Osteocyte (in vitro differentiated cells): ENCODE measurements around the gene RNF167. TPM values are rescaled to one million over a fixed set of nuclear protein-coding genes. Genes with fewer than 3 reads are reported as not detected.

Experiments used
- DNase-seq: peaks from one replicate; pipeline ENCODE4 v3.0.0; 2021; ENCODE audit warnings: mixed read lengths; ENCODE audit not compliant: unreplicated experiment; ENCODE audit errors: extremely low spot score
- H3K27ac Mint-ChIP-seq: one replicate; pipeline ENCODE4 v1.8.0; 2021; ENCODE audit warnings: mild to moderate bottlenecking, mixed read lengths; ENCODE audit not compliant: unreplicated experiment
- H3K27me3 Mint-ChIP-seq: one replicate; pipeline ENCODE4 v1.8.0; 2021; ENCODE audit warnings: mixed read lengths; ENCODE audit not compliant: unreplicated experiment
- H3K36me3 Mint-ChIP-seq: one replicate; pipeline ENCODE4 v1.8.0; 2021; ENCODE audit warnings: mixed read lengths; ENCODE audit not compliant: unreplicated experiment
- H3K4me1 Mint-ChIP-seq: one replicate; pipeline ENCODE4 v1.8.0; 2021; ENCODE audit warnings: mixed read lengths; ENCODE audit not compliant: unreplicated experiment
- H3K4me3 Mint-ChIP-seq: one replicate; pipeline ENCODE4 v1.8.0; 2021; ENCODE audit warnings: mild to moderate bottlenecking, moderate library complexity, mixed read lengths; ENCODE audit not compliant: unreplicated experiment
- H3K9me3 Mint-ChIP-seq: one replicate; pipeline ENCODE4 v1.8.0; 2021; ENCODE audit warnings: mixed read lengths; ENCODE audit not compliant: unreplicated experiment
- CTCF ChIP-seq: fragments of 200-600 bp; sonication (generic); IDR thresholded peaks from 2 replicates; pipeline ENCODE4 v1.5.0; 2021; ENCODE audit warnings: antibody characterized with exemption, mild to moderate bottlenecking, moderate library complexity
- total RNA-seq: library from RNA; stranded (reverse); gene quantifications from 2 replicates; pipeline ENCODE4 v1.2.1, GENCODE V29; 2021

The RNF167 gene
- total RNA-seq, 1 donor from 2014 or later = 115 TPM

DNA sequence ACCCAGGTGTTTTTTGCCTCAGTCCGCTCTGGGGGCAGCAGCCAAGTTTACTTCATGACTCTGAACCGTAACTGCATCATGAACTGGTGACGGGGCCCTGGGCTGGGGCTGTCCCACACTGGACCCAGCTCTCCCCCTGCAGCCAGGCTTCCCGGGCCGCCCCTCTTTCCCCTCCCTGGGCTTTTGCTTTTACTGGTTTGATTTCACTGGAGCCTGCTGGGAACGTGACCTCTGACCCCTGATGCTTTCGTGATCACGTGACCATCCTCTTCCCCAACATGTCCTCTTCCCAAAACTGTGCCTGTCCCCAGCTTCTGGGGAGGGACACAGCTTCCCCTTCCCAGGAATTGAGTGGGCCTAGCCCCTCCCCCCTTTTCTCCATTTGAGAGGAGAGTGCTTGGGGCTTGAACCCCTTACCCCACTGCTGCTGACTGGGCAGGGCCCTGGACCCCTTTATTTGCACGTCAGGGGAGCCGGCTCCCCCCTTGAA lies 42.8 kb upstream of the RNF167 start:
- no peak for DNase-seq
- H3K27ac Mint-ChIP-seq = no peak overlapping the region

DNA sequence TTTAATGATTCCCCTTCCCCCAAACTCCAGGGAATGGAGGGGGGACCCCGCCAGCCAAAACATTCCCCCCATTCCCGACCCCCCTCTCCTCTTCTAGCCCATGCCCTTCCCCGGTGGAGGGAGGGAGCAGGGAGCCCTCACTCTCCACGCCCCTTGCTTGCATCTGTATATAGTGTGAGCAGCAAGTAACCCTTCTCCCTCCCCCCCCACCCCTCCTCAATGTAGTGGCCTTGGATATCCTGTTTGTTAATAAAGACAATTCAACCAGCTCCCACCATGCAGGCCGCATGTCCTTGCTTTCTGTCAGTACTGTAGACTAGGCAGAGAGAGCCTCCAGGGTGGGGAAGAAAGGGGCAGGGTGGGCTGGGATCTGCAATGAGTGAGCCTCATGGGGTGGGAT lies 42.3 kb upstream of the RNF167 start:
- peaks cover 17% of the 10 kb centered on the region for H3K36me3 Mint-ChIP-seq
- H3K4me3 Mint-ChIP-seq = no peak overlapping the region
- no peaks in the 10 kb centered on the region for H3K27me3 Mint-ChIP-seq
- H3K27ac Mint-ChIP-seq = no peak overlapping the region
- H3K9me3 Mint-ChIP-seq = no peaks in the 10 kb centered on the region
- H3K4me1 Mint-ChIP-seq = no peaks in the 10 kb centered on the region
- no peak for DNase-seq
- TF ChIP-seq CTCF = no peak

More for the DNA sequence above, 42.8 kb upstream of the RNF167 start:
- Mint-ChIP-seq H3K36me3 (peaks cover 19% of the 10 kb centered on the region), H3K4me1 (no peaks in the 10 kb centered on the region), H3K4me3 (no peak overlapping the region), H3K9me3 (no peaks in the 10 kb centered on the region), H3K27me3 (no peaks in the 10 kb centered on the region)
- TF ChIP-seq CTCF = no peak

GRCh38 chr17:4898351-4898750 lies 41.7 kb upstream of the RNF167 start:
- TF ChIP-seq CTCF = no peak
- H3K27ac Mint-ChIP-seq = no peak overlapping the region
- no peak for DNase-seq
- H3K27me3 Mint-ChIP-seq = no peaks in the 10 kb centered on the region
- H3K9me3 Mint-ChIP-seq = no peaks in the 10 kb centered on the region
- peaks cover 17% of the 10 kb centered on the region for H3K36me3 Mint-ChIP-seq
- H3K4me1 Mint-ChIP-seq = peaks cover under 1% of the 10 kb centered on the region
- H3K4me3 Mint-ChIP-seq = no peak overlapping the region

- Mint-ChIP-seq H3K27me3 (no peaks in the 10 kb centered on the region), H3K4me3 (no peak overlapping the region), H3K36me3 (peaks cover 15% of the 10 kb centered on the region), H3K27ac (no peak overlapping the region), H3K9me3 (no peaks in the 10 kb centered on the region), H3K4me1 (peaks cover 2% of the 10 kb centered on the region)
- no peak for DNase-seq
- no peak for TF ChIP-seq CTCF
Measured at GRCh38 chr17:4898927-4899326, 41.1 kb upstream of the RNF167 start.

GRCh38 chr17:4899341-4900230 lies 40.5 kb upstream of the RNF167 start, which contains the start of gene C17orf107:
Gene C17orf107, plus strand, starts transcription at chr17:4899536. Its CDS starts 227 bp downstream, at chr17:4899763.
- Mint-ChIP-seq H3K27ac (no peak within 1 kb of the TSS), H3K9me3 (no peaks in the 10 kb centered on the region), H3K4me1 (peaks cover 2% of the 10 kb centered on the region), H3K36me3 (peaks cover 14% of the 10 kb centered on the region), H3K27me3 (no peaks in the 10 kb centered on the region), H3K4me3 (no peak within 1 kb of the TSS)
- no peak for TF ChIP-seq CTCF
- DNase-seq = no peak
